ENCODE results near the gene NHLRC4.

- TF ChIP-seq CTCF (conservative IDR thresholded peaks at IDR 0.05; ENCODE audit: low read depth, low read length) = no peak
- no peak for TF ChIP-seq MAFK (IDR thresholded peaks at IDR 0.05; ENCODE audit: low read depth, low read length)
These were observed 32.7 kb upstream of the NHLRC4 start for GRCh38 chr16:534135-534534.
